Heart left ventricle (tissue), 16 donors: ENCODE data around the gene EPHB1. TPM values are rescaled to one million over a fixed set of nuclear protein-coding genes. Genes with fewer than 3 reads are reported as not detected.

ENCODE experiments used
- ATAC-seq, 4 donors: fragments of 200-7000 bp; cut with Tn5 transposase; one replicate each; pipeline ENCODE4 v1.9.1; 2020 to 2022; ENCODE audit warnings: moderate library complexity in 4 of 4, mild to moderate bottlenecking in 3 of 4, moderate number of reproducible peaks in 1 of 4
- DNase-seq, 5 donors: peaks; one replicate each; pipeline ENCODE4 v3.0.0-alpha.2; 2020
- H3K27ac ChIP-seq, 12 donors: fragments of 200-600 bp; sonication (generic) in 4 of 12; one replicate each; pipeline versions ENCODE4 v1.5.0 to v1.8.0; 2016 to 2022; ENCODE audit warnings: mild to moderate bottlenecking in 2 of 12
- H3K27me3 ChIP-seq, 9 donors: fragments of 200-600 bp; sonication (generic) in 2 of 9; one replicate each; pipeline versions ENCODE4 v1.5.1 to v1.8.0; 2016 to 2022; ENCODE audit warnings: mild to moderate bottlenecking in 3 of 9
- H3K36me3 ChIP-seq, 9 donors: fragments of 200-600 bp; sonication (generic) in 2 of 9; one replicate each; pipeline versions ENCODE4 v1.5.0 to v1.8.0; 2018 to 2022; ENCODE audit warnings: mild to moderate bottlenecking in 2 of 9
- H3K4me1 ChIP-seq, 12 donors: fragments of 200-600 bp; sonication (generic) in 4 of 12; one replicate each; pipeline versions ENCODE4 v1.5.0 to v1.8.0; 2016 to 2022; ENCODE audit warnings: mild to moderate bottlenecking in 3 of 12
- H3K4me3 ChIP-seq, 12 donors: fragments of 200-600 bp; sonication (generic) in 4 of 12; one replicate each; pipeline versions ENCODE4 v1.5.0 to v1.8.0; 2017 to 2022; ENCODE audit warnings: mild to moderate bottlenecking in 9 of 12, moderate library complexity in 4 of 12
- H3K9me3 ChIP-seq, 12 donors: fragments of 200-600 bp; sonication (generic) in 4 of 12; one replicate each; pipeline versions ENCODE4 v1.5.0 to v1.8.0; 2016 to 2022; ENCODE audit warnings: mild to moderate bottlenecking in 1 of 12
- CTCF ChIP-seq, 12 donors: fragments of 200-600 bp; sonication (generic) in 4 of 12; IDR thresholded peaks; one replicate each; pipeline versions ENCODE4 v1.5.0 to v1.8.0; 2018 to 2022; ENCODE audit warnings: antibody characterized with exemption in 12 of 12, mild to moderate bottlenecking in 5 of 12
- POLR2A ChIP-seq, 2 donors: fragments of 450-650 bp; IDR thresholded peaks; one replicate each; pipeline ENCODE4 v1.6.1; 2017; ENCODE audit warnings: antibody characterized with exemption in 2 of 2, mild to moderate bottlenecking in 2 of 2, moderate library complexity in 2 of 2
- WGBS, 4 donors: extraction: QIAGEN DNeasy Blood & Tissue Kit in 2 of 4; methylation state at CpG; one replicate each; pipeline versions ENCODE4 v1.1.5 to v1.1.7; 2013 to 2018; 5-methylcytosine and 5-hydroxymethylcytosine counted together
- intact Hi-C, 10 donors: fragments of 100-400 bp; cut with DNase I; formaldehyde crosslinking; loops; one replicate each; pipeline versions ENCODE4 v1.11.1 to v1.14.2; 2022
- polyA plus RNA-seq, 2 donors: library from polyadenylated mRNA; stranded (reverse); fragments of 200-250 nt; gene quantifications; one replicate each; pipeline ENCODE4 v1.2.3, GENCODE V29; 2013
- total RNA-seq, 9 donors: library from RNA; depleted of rRNA in 2 of 9; stranded (reverse); fragments of >200 nt in 2 of 9; fragmentation: NEBNext Ultra II Directional in 3 of 9; extraction: Animal tissue kit (Norgen Biotek cat#: 25700) in 3 of 9; gene quantifications; one replicate each; pipeline versions ENCODE4 v1.1.0 to v1.2.4, GENCODE V29; 2016 to 2023
- donor health status: ischemic (EF 13 %, LVEDD 7.1; RV severe dilation, severe dysfunction).
- donor health status: healthy with polysubstance abuse.
- donor health status: DM: no; HTN: yes; CAD: no.
- donor health status: DM: no; HTN: no; CAD: no.
- donor health status: ischemic (EF 25% LVEDD 6.9; RV normal size, moderate dysfunction).
- donor health status: ischemic (EF 25% LVEDD 5.7; RV mildly dilated, moderate dysfunction).
- donor health status: healthy.
- donor health status: DM: yes; HTN: yes; CAD: no.
- donor health status: ischemic (EF 35%, LVEDD 5.7; RV mildly dilated, moderate dysfunction).
- donor health status: nonischemic (EF 11% LVEDD 7.7; RV severe dilation, severe dysfunction).
- donor health status: DM: yes; HTN: yes; CAD: no.
- donor health status: PGD.
- donor health status: ischemic (EF 29% LVEDD 5.4; RV normal size, mild dysfunction).
- donor health status: nonischemic (EF 23%, LVEDD 6.1; RV moderate dilation, normal function).

EPHB1 gene
- total and polyA plus RNA-seq, 11 donors, result 0.31 to 2.2 (median 1.1) TPM

DNA sequence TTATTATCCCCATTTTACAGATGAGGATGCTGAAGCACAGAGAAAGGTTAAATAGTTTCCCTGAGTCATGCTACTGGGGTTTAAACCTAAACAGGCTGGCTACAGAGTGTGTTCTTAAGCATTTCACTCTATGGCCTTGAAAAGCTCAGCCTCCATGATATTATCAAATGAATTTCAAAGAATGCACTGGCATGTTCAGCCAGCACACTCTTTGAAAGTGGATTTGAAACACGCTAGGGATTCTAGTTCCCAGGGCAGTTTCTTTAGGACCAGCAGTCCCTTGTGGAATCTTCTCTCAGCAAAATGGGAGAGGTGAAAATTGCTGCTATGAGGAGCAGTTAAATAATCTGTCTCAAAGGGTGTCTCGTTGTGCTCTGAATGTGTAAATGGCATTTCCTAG, 213.3 kb downstream of the EPHB1 start:
- intact Hi-C loops, result no loop called here
- no peaks in the 10 kb centered on the region for H3K27me3 ChIP-seq
- 85 to 89% (median 86%) methylated on average over 2 of the region's 2 CpGs for WGBS, 4 donors
- TF ChIP-seq POLR2A (IDR thresholded peaks at IDR 0.05), result no peak
- TF ChIP-seq CTCF (IDR thresholded peaks at IDR 0.05), result no peak
- H3K4me3 ChIP-seq, result no peak overlapping the region
- DNase-seq (no peak), ATAC-seq (no peak)
- H3K36me3 ChIP-seq, result no peaks in the 10 kb centered on the region
- H3K4me1 ChIP-seq, result no peaks in the 10 kb centered on the region
- H3K27ac ChIP-seq, result no peak overlapping the region
- H3K9me3 ChIP-seq, result peaks cover 0 to 9% (median 0%) of the 10 kb centered on the region in 12 donors

- WGBS, 4 donors, result 60 to 96% (median 89%) methylated on average over 1 to 2 of the region's 2 CpGs
- intact Hi-C loops, result no loop called here
- Histone ChIP-seq H3K27me3 (no peaks in the 10 kb centered on the region), H3K4me1 (no peaks in the 10 kb centered on the region), H3K36me3 (no peaks in the 10 kb centered on the region), H3K9me3 (peaks cover 0 to 9% (median 0%) of the 10 kb centered on the region in 12 donors), H3K4me3 (no peak overlapping the region), H3K27ac (no peak overlapping the region)
- ATAC-seq, result no peak
- TF ChIP-seq CTCF (IDR thresholded peaks at IDR 0.05), result no peak
- no peak for DNase-seq
Measured at GRCh38 chr3:135009014-135009413, 214.0 kb downstream of the EPHB1 start.

DNA sequence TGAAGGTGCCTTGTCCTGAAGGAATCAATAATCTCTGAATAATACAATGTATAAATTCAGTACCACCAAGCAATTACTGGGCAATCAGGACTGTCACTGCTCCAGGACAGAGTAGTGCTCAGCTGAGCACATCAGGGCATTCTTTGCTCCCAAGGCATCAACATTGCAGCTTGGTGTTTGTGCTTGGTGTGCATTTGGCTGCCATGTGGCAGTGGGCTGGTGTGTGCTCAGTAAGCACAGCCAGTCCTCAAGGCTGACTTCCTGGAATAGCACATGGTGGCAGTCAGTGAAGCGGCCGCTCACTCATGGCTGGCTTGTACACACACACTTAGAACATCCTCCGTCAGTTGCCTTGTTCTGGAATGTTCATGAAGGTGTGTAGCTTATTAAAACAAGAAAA, 217.0 kb downstream of the EPHB1 start:
- DNase-seq (no peak), ATAC-seq (no peak)
- no peak overlapping the region for H3K4me3 ChIP-seq
- H3K4me1 ChIP-seq, result no peaks in the 10 kb centered on the region
- H3K36me3 ChIP-seq, result no peaks in the 10 kb centered on the region
- intact Hi-C loops, result no loop called here
- 94 to 96% (median 95%) methylated on average over 3 of the region's 3 CpGs for WGBS, 4 donors
- H3K27ac ChIP-seq, result no peak overlapping the region
- TF ChIP-seq CTCF (IDR thresholded peaks at IDR 0.05) (no peak), POLR2A (IDR thresholded peaks at IDR 0.05) (no peak)
- no peaks in the 10 kb centered on the region for H3K27me3 ChIP-seq
- no peaks in the 10 kb centered on the region for H3K9me3 ChIP-seq

DNA sequence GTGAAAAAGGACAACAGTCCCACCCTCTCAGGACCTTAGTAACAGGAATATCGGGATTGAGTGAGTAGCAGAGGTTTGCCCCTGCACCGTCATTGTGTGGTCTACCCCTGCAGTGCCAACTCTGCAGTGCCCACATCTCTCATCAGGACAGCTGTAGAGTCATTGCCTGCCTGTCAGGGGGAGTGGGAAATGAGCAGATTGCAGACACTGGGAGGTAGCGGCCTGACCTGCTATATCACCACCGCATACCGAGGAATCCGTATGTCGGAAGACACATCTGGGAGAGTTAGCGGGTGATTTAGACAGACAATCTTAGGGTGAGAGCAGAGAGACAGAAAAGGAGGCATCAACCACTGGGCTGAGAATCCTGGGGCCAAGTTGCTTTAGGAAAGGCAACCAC, 218.1 kb downstream of the EPHB1 start:
- 83 to 86% (median 85%) methylated on average over 8 of the region's 8 CpGs for WGBS, 4 donors
- H3K27ac ChIP-seq, result no peak overlapping the region
- H3K9me3 ChIP-seq, result no peaks in the 10 kb centered on the region
- no peak for DNase-seq
- no peak for ATAC-seq
- H3K4me1 ChIP-seq, result no peaks in the 10 kb centered on the region
- no peaks in the 10 kb centered on the region for H3K36me3 ChIP-seq
- no peaks in the 10 kb centered on the region for H3K27me3 ChIP-seq
- intact Hi-C loops, result no loop called here
- TF ChIP-seq POLR2A (IDR thresholded peaks at IDR 0.05), result no peak
- TF ChIP-seq CTCF (IDR thresholded peaks at IDR 0.05), result no peak
- no peak overlapping the region for H3K4me3 ChIP-seq
